CD1c-positive myeloid dendritic cell (primary cell): ENCODE measurements around the gene KCNQ1.
A peak's percentile ranks its signal among the peaks of the same experiment; 100 is the strongest.

ENCODE experiments used
- DNase-seq: peaks from one replicate; pipeline ENCODE4 v3.0.0-alpha.2; 2016; ENCODE audit errors: extremely low spot score

Gene KCNQ1

DNA sequence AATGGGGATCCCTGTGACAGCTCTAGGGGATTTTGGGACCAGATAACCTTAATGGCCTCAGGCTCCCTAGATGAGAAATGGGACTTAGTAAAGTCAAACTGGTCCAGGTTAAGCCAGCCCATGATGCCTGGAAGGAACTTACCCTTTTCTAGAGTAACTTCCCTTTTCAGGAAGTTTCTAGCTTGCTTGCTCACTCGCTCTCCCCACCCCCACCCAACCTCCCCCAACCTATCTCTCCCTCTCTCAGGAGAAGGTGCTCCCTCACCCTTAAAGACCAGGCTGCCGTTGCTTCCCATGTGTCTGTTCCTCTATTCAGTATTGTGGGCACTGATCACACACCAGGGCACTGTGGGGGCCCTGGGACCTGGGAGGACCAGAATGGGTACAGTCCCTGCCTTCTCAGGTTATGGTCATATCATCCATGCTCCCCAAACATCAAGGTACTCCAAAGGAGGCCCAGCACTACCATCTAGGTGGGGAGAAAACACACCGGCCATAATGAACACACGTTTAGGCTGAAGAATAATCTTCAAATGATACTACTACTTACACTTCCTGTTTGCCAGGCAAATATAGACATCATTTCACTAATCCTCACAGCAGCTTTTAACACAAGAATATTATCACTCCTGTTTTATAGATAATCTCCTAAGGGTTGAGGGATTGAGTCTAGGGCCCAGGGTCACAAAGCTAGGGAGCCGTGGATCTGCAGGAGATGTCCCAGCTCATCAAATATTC, 236.8 kb downstream of the KCNQ1 start:
- DNase-seq: peak; percentile 5

- no peak for DNase-seq
Observed at GRCh38 chr11:2683806-2684205, 239.0 kb downstream of the KCNQ1 start.

GRCh38 chr11:2684581-2684980, 239.8 kb downstream of the KCNQ1 start:
- no peak for DNase-seq

- no peak for DNase-seq
Observed at GRCh38 chr11:2685051-2685450, 240.2 kb downstream of the KCNQ1 start.

DNA sequence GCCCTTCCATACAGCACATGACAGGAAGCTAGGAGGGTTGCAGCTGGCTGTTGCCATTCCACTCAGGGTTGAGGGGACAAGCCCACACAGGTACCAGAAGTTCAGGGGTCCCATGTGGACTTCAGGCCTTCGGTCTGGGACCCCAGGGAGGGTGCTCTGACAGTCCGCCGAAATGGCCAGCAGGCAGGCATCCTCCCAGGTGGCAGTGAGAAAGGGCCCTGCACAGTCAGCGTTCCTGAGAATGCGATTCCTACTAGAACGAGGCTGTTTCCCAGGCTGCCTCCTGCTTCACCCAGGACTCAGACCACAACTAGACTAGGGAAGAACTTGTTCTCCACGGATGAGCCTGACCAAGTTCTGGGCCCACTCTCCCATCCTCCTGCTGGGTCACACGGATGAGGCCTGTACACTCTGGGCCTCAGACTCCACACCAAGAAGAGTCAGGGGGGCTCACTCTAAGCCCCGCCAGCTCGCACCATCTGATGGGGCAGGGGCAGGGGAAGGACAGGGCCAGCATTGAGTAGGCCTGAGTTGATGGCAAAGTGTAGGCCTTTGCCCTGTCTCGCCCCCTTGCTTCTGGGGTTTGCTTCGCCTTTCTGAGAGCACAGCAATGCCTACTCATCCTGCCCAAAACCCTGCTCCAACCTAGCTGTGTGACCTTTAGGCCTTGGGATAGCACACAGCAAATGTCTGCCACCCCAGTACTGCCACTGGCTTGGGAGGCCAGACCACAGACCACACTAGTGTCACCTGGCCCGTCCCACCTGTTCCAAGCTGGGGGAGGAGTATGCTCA, 241.0 kb downstream of the KCNQ1 start:
- no peak for DNase-seq

DNA sequence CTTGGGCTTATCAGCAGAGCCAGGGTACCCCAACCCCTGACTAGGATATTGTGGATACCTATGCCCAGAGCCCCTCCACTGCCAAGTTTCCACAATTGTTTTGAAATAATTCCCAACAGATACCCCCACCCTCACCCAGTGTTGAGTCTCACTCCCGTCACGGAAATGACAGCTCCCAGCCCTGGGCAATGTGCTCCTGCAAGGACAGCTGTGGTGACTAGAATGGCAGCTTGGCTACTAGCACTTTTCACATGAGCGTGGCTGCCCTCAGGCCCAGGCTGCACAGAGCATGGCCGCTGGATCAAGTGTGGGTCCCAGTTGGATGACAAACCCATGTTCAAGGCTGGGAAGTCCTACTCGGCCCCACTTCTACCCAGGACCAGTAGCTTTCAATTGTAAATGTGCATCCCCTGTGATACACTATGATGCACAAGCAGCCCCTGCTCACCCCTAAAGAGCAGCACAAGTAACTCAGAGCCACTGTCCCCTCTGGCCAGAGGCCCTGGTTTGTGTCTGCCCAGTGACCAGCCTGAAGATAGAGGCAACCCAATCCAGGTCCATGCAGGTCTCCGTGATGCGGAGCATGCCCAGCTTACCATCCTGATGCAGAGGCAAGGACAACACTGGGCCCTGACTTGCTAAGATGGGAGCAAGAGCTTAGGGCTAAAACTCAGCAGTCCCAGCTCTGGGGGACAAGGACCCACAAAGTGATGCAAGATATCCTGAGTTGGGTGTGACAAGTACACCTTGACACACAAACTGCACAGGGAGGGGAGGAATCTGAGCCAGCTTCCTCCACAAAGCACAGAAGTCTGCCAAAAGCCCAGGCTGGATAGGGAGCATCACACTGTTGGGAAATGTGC, 241.8 kb downstream of the KCNQ1 start:
- DNase-seq: no peak

DNA sequence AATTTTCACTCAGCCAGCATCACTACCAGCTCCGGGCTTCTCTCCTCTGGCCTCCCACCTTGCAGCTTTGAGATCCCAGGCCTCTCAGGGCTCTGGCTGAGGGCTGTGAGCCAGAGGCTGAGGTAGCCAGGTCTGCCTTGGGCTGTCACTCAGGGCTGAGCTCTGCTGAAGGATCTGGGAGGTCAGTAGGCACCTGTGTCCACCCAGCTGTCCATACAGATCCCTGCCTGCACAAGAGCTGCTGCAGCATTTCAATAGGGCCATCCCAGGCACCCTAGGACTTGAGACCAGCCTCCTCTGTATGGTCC, 242.4 kb downstream of the KCNQ1 start:
- no peak for DNase-seq

DNA sequence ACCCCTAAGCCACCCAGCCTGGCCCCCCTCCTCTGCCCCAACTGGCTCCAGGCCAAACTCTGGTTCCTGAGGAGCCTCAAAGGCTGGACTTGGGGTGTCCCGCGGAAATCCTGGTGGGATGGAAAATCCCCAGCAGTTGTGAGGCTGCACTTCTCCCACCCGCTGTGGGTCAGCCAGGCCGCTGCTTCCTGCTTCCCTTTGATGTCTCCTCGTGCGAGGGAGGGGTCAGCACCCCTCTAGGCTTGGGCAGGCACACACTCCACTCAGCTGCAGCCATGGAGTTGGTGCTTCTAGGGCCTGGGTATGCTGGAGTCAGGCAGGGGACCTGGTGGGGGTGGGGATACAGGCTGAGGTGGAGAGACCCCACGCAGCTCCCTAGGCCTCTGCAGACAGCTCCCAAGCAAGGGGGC, 243.0 kb downstream of the KCNQ1 start:
- no peak for DNase-seq

- no peak for DNase-seq
Observed at GRCh38 chr11:2688381-2689231, 243.8 kb downstream of the KCNQ1 start.

GRCh38 chr11:2689651-2690575, 245.1 kb downstream of the KCNQ1 start:
- DNase-seq: no peak

DNA sequence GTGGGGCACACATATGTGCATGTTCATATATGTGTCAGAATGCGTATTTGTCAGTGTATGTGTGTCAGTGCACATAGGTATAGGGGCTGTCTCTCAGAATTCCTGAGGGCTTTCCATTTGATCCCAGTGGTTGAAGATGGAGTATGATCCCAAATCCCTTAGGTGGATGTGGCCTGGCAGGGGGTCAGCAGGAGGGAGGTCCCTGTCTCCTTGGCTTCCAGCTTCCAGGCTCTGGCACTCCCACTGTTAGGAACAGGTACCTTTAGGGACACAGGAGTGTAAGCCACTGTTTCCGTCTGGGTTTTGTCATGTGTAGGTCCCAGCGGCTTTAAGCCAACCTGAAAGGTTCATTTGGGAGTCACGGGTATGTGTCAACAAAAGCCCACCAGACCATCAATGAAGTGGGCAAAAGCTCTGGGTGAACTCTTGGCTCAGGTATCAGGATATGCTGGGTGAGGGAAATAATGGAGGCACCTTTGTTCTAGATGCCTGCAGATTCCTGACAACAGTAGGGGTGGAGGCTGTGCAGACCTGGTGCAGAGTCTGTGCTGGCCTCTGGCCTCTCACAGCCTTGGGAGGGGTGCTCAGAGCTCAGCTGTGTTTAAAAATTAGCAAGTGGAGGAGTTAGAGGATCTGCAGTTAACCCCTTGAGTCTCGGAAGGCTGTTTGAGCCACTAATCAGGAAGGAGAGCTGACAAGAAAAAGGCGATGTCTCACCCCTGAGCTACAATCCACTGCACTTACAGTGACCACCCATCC, 246.0 kb downstream of the KCNQ1 start:
- no peak for DNase-seq

DNA sequence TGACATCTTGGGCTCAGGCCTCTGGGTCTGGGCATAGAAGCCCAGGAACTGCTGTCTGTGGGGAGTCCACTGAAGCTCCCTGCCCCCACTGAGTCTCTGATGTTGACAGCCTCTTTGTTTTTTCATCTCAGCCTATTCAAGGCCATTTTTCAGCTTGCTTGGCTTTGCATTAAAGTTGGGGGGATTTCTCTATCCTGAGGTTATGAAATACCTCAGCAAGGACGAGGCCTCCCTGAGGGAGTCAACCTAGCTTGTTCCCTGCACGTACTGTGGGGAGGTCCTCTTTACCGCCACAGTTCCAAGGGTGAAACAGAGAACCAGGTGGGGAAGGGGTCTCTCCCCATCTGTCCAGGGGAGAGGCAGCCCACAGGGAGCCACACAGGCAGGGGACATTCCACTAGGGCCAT, 246.6 kb downstream of the KCNQ1 start:
- no peak for DNase-seq

GRCh38 chr11:2691991-2692875, 247.4 kb downstream of the KCNQ1 start:
- DNase-seq: no peak

- no peak for DNase-seq
Observed at GRCh38 chr11:2693271-2694261, 248.8 kb downstream of the KCNQ1 start.

GRCh38 chr11:2694495-2694894, 249.7 kb downstream of the KCNQ1 start:
- no peak for DNase-seq

- DNase-seq: no peak
Observed at GRCh38 chr11:2694995-2695939, 250.5 kb downstream of the KCNQ1 start.
